Stimulated activated naive CD4-positive, alpha-beta T cell treated with Interleukin-2 at 50 U/mL for 16 hours (primary cell): ENCODE data around the gene TUG1.

ENCODE experiments used
- DNase-seq: peaks from one replicate; lab custom pipeline; 2025; lab: John Stamatoyannopoulos, UW

TUG1 gene

GRCh38 chr22:31001124-31001770, 32.2 kb downstream of the TUG1 start:
- DNase-seq: no peak

- DNase-seq: no peak
Measured at GRCh38 chr22:31005535-31005934, 36.5 kb downstream of the TUG1 start.

DNA sequence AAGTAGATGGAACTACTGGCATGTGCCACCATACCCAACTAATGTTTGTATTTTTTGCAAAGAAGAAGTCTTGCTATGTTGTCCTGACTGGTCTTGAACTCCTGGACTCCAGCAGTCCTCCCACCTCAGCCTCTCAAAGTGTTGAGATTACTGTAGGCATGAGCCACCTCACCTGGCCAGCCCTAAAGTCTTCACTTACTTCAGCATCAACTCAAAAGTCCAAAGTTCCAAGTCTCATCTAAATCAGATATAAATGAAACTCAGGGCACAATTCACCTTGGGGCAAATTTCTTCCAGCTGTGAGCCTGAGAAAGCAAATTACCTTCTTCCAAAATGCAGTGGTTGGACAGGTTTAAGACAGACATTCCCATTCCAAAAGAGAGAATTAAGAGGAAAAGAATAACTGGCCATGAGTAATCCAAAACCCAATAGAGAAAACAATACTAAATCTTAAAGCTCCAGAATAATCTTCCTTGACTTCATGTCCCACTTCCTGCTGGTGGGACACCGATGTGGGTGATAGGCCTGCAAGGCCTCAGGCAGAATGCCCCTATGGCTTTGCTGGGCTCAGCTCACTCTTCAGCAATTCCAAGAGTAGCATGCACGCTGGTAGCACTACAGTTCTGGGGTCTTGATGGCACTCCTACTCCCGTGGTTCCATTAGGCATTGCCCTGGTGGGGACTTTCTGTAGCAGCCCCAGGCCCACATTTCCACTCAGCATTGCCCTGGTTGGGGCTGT, 50.3 kb downstream of the TUG1 start:
- DNase-seq: no peak

DNA sequence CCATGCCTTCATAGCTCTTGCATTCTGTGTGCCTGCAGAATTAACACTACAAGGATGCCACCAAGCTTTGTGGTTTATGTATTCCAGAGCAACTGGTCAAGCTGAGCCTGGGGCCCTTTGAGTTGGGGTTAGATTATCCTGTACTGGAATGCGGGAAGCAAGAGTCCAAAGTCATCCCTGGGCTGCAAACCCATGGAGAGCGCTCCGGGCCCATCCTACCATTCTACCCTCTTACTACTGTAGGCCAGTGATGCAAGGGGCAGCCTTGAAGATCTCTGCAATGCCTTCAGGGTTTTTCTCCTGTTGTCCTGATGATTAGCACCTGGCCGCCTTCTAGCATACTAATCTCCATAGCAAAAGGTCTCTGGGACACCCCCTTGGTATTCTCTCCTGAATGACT, 51.3 kb downstream of the TUG1 start:
- DNase-seq: no peak

GRCh38 chr22:31022516-31022915, 53.5 kb downstream of the TUG1 start:
- no peak for DNase-seq
